K562 (cell line): Measurements from ENCODE around the gene HCN1. TPM values are rescaled to one million over a fixed set of nuclear protein-coding genes. Genes with fewer than 3 reads are reported as not detected.

ENCODE experiments used
- ATAC-seq: fragments of 200-7000 bp; cut with Tn5 transposase; 3 replicates; pipeline ENCODE4 v1.9.1; 2020; ENCODE audit warnings: moderate library complexity
- BruUV-seq: library from RNA; stranded (reverse); fragments of 400-500 nt; replicated peaks from 2 replicates; lab custom pipeline; 2021; lab: Mats Ljungman, UMichigan
- CTCF ChIA-PET: fragments of 300-600 bp; formaldehyde crosslinking; extraction: SDS; loops from one replicate; lab custom pipeline; 2021; ENCODE audit warnings: low intra/inter-chr PET ratio; lab: Yijun Ruan, JAX
- POLR2A ChIA-PET: fragments of 300-600, 350-650 bp; sonication (Branson Sonifier 250); formaldehyde crosslinking; extraction: SDS; loops from one replicate; lab custom pipeline; 2021; ENCODE audit warnings: antibody characterized with exemption, inconsistent platforms; lab: Yijun Ruan, JAX
- DNase-seq, 4 experiments: peaks; one replicate each; pipeline versions ENCODE4 v3.0.0 to v3.0.0-alpha.2; 2011 to 2018; ENCODE audit warnings: low spot score in 3 of 4, mixed read lengths in 3 of 4; ENCODE audit errors: extremely low read depth in 1 of 4
- FAIRE-seq: peaks from 2 replicates; lab custom pipeline; 2011; peaks lifted over from hg19 to GRCh38; lab: Jason Lieb, UNC
- H2AFZ ChIP-seq: 2 replicates; pipeline ENCODE4 v1.6.0; 2011; ENCODE audit warnings: low read depth, low read length, control low read depth, inconsistent platforms
- H3K27ac ChIP-seq: fragments of 200-600 bp; 3 replicates; pipeline ENCODE4 v1.8.0; 2011; ENCODE audit warnings: low read depth, mild to moderate bottlenecking, control low read depth, inconsistent platforms, low read length, moderate library complexity, mixed read lengths; ENCODE audit errors: extremely low read depth
- H3K27me3 ChIP-seq, 2 experiments: fragments of 300-600 bp in 1 of 2; 2 replicates in 1 of 2; 3 replicates in 1 of 2; pipeline versions ENCODE4 v1.6.0 to v1.8.0; 2011; ENCODE audit warnings: inconsistent platforms in 2 of 2, low read length in 2 of 2, mild to moderate bottlenecking in 1 of 2, mixed read lengths in 1 of 2, moderate library complexity in 1 of 2; ENCODE audit not compliant: control insufficient read depth in 2 of 2, insufficient read depth in 2 of 2
- H3K36me3 ChIP-seq: fragments of 300-600 bp; 3 replicates; pipeline ENCODE4 v1.8.0; 2011; ENCODE audit warnings: mild to moderate bottlenecking, low read length, inconsistent platforms; ENCODE audit not compliant: control insufficient read depth, insufficient read depth
- H3K4me1 ChIP-seq, 2 experiments: fragments of 200-600 bp in 1 of 2; replicated peaks in 1 of 2; 2 replicates in 1 of 2; 3 replicates in 1 of 2; pipeline versions ENCODE4 v1.5.1 to v1.8.0; 2011; ENCODE audit warnings: inconsistent platforms in 2 of 2, low read length in 2 of 2, mild to moderate bottlenecking in 1 of 2, mixed read lengths in 1 of 2, moderate library complexity in 1 of 2; ENCODE audit not compliant: control insufficient read depth in 2 of 2, insufficient read depth in 2 of 2
- H3K4me2 ChIP-seq: 2 replicates; pipeline ENCODE4 v1.6.1; 2011; ENCODE audit warnings: low read length, control low read depth, inconsistent platforms, mixed read lengths; ENCODE audit not compliant: insufficient read depth
- H3K4me3 ChIP-seq: fragments of 200-600 bp; sonication (generic), shearing (Covaris generic); 2 replicates; pipeline ENCODE4 v1.5.1; 2016; ENCODE audit warnings: control low read depth, inconsistent platforms
- H3K79me2 ChIP-seq: fragments of 200-600 bp; 3 replicates; pipeline ENCODE4 v1.8.0; 2011; ENCODE audit warnings: low read length, inconsistent platforms; ENCODE audit not compliant: control insufficient read depth, insufficient read depth
- H3K9ac ChIP-seq, 2 experiments: 2 replicates each; pipeline versions ENCODE4 v1.6.0 to v1.6.1; 2011; ENCODE audit warnings: low read depth in 2 of 2, low read length in 2 of 2, control low read depth in 1 of 2, inconsistent platforms in 1 of 2, mild to moderate bottlenecking in 1 of 2, mixed read lengths in 1 of 2; ENCODE audit not compliant: insufficient read depth in 1 of 2
- H3K9me1 ChIP-seq: one replicate; pipeline ENCODE4 v1.6.0; 2011; ENCODE audit warnings: inconsistent platforms, mild to moderate bottlenecking, low read length, moderate library complexity; ENCODE audit not compliant: control insufficient read depth, insufficient read depth
- H3K9me3 ChIP-seq: replicated peaks from 2 replicates; pipeline ENCODE4 v1.5.1; 2011; ENCODE audit warnings: low read depth, low read length, inconsistent platforms; ENCODE audit not compliant: control insufficient read depth, insufficient read depth
- H4K20me1 ChIP-seq: replicated peaks from 2 replicates; pipeline ENCODE4 v1.6.1; 2011; ENCODE audit warnings: low read length, inconsistent platforms, mixed read lengths; ENCODE audit not compliant: control insufficient read depth, insufficient read depth
- AFF1 ChIP-seq, 2 experiments: fragments of 450-650 bp; IDR thresholded peaks; 2 replicates each; pipeline ENCODE4 v1.6.1; 2018; ENCODE audit warnings: mild to moderate bottlenecking in 2 of 2, low read depth in 1 of 2; ENCODE audit not compliant: partially characterized antibody in 2 of 2
- ETV1 ChIP-seq: fragments of 450-650 bp; conservative IDR thresholded peaks from 2 replicates; pipeline ENCODE4 v1.6.1; 2016; ENCODE audit warnings: missing genetic modification characterization, control low read depth, low read depth, missing compliant biosample characterization
- FOXK2 ChIP-seq, 2 experiments: fragments of 450-650 bp; IDR thresholded peaks in 1 of 2; conservative IDR thresholded peaks in 1 of 2; 2 replicates each; pipeline ENCODE4 v1.6.1; 2016; ENCODE audit warnings: low read depth in 2 of 2, mild to moderate bottlenecking in 1 of 2
- MTF1 ChIP-seq: fragments of 250-450 bp; sonication (Bioruptor Pico); IDR thresholded peaks from 2 replicates; pipeline ENCODE4 v1.9.0; 2021; ENCODE audit warnings: moderate library complexity, mild to moderate bottlenecking, inconsistent platforms, borderline replicate concordance
- MYNN ChIP-seq, 2 experiments: sonication (generic); formaldehyde crosslinking in 1 of 2; IDR thresholded peaks; 2 replicates each; pipeline versions ENCODE4 v1.5.0 to v1.6.1; 2016 to 2020; ENCODE audit warnings: antibody characterized with exemption in 1 of 2, missing genetic modification reagents in 1 of 2
- NCOA1 ChIP-seq: fragments of 450-650 bp; IDR thresholded peaks from 2 replicates; pipeline ENCODE4 v1.6.1; 2016; ENCODE audit warnings: low read depth
- NR1H2 ChIP-seq: sonication (generic); formaldehyde crosslinking; IDR thresholded peaks from 2 replicates; pipeline ENCODE4 v1.4.0; 2020; ENCODE audit warnings: mild to moderate bottlenecking, missing genetic modification reagents
- NUFIP1 ChIP-seq: fragments of 450-650 bp; IDR thresholded peaks from 2 replicates; pipeline ENCODE4 v1.6.1; 2018; ENCODE audit not compliant: partially characterized antibody
- ZBTB2 ChIP-seq: fragments of 450-650 bp; IDR thresholded peaks from 2 replicates; pipeline ENCODE4 v1.6.1; 2016; ENCODE audit warnings: antibody characterized with exemption
- WGBS: fragments of 100-300 bp; shearing (Covaris generic); methylation state at CpG from one replicate; pipeline ENCODE4 v1.1.6; 2016; ENCODE audit warnings: low coverage, mixed read lengths; ENCODE audit not compliant: insufficient coverage; ENCODE audit errors: missing lambda C conversion rate; 5-methylcytosine and 5-hydroxymethylcytosine counted together
- in situ Hi-C: fragments of 300-500 bp; cut with MboI; formaldehyde crosslinking; loops from 4 replicates; pipeline ENCODE4 v1.15.0; 2018; ENCODE audit warnings: inconsistent platforms, mixed read lengths
- intact Hi-C: fragments of 100-400 bp; cut with micrococcal nuclease; formaldehyde crosslinking; loops from 2 replicates; pipeline ENCODE4 v1.14.2; 2022
- polyA plus RNA-seq, 8 experiments: library from polyadenylated mRNA; depleted of rRNA in 4 of 8; stranded (reverse) in 5 of 8; unstranded in 3 of 8; fragments of >200 nt; fragmentation: Nextera tagmentation in 2 of 8; fragmentation: Illumina TruSeq in 1 of 8; extraction: Ambion mirVana in 2 of 8; extraction: Trizol in 1 of 8; gene quantifications; 2 replicates each; pipeline versions ENCODE4 v1.2.1 to v1.2.3, GENCODE V29; 2011 to 2014; ENCODE audit warnings: inconsistent platforms in 1 of 8, missing spikeins in 1 of 8
- total RNA-seq, 7 experiments: library from RNA; depleted of rRNA in 6 of 7; stranded (reverse); fragments of >200 nt in 6 of 7; fragmentation: Illumina TruSeq in 2 of 7; extraction: Trizol in 2 of 7; gene quantifications; 2 replicates each; pipeline versions ENCODE4 v1.2.1 to v1.2.3, GENCODE V29; 2011 to 2021; ENCODE audit warnings: low replicate concordance in 1 of 7
- TF ChIP-seq, protein P1 (sequence below), 2 experiments: IDR thresholded peaks in 1 of 2; conservative IDR thresholded peaks in 1 of 2; 2 replicates each; pipeline ENCODE4 v1.6.1; 2016; ENCODE audit warnings: low read depth in 2 of 2, mild to moderate bottlenecking in 1 of 2, missing compliant biosample characterization in 1 of 2, missing genetic modification characterization in 1 of 2, moderate library complexity in 1 of 2

Gene HCN1
- total and polyA plus RNA-seq, 9 of the 15 experiments (the other 6 are each of a cell fraction or from before 2014, with no cell fraction given), result not detected

- no peak overlapping the region for H3K9ac ChIP-seq
- no peak for DNase-seq
- H3K27me3 ChIP-seq, result no peaks in the 10 kb centered on the region
- no TSS peak for BruUV-seq
- no peak overlapping the region for H3K4me3 ChIP-seq
- 0% methylated on average over 1 of the region's 1 CpG for WGBS
- ATAC-seq, result no peak
- H3K9me1 ChIP-seq, result no peaks in the 10 kb centered on the region
- H3K4me2 ChIP-seq, result no peak overlapping the region
- H3K4me1 ChIP-seq, result no peaks in the 10 kb centered on the region
- no peak overlapping the region for H2AFZ ChIP-seq
- POLR2A ChIA-PET, result no interaction called here
- in situ Hi-C loops (no loop called here), intact Hi-C loops (no loop called here)
- no peaks in the 10 kb centered on the region for H3K36me3 ChIP-seq
- no peaks in the 10 kb centered on the region for H3K79me2 ChIP-seq
- no peak for FAIRE-seq
- no peaks in the 10 kb centered on the region for H3K9me3 ChIP-seq
- H4K20me1 ChIP-seq, result no peaks in the 10 kb centered on the region
- CTCF ChIA-PET, result no interaction called here
- no peak overlapping the region for H3K27ac ChIP-seq
- TF ChIP-seq ZBTB2 (no peak), AFF1 (IDR thresholded peaks at IDR 0.05; ENCODE audit: low read depth in 1 of 2, partially characterized antibody in 2 of 2) (no peak), MYNN (IDR thresholded peaks at IDR 0.05) (no peak), MYNN (CRISPR knock-in tag; IDR thresholded peaks at IDR 0.05) (no peak), FOXK2 (conservative IDR thresholded peaks at IDR 0.05 in 1 of 2, IDR thresholded peaks at IDR 0.05 in 1 of 2; ENCODE audit: low read depth in 2 of 2) (no peak), NCOA1 (no peak), MTF1 (CRISPR knock-in tag) (no peak), ETV1 (tag) (no peak), NUFIP1 (no peak), NR1H2 (CRISPR knock-in tag) (no peak)
- TF ChIP-seq, protein P1, sequence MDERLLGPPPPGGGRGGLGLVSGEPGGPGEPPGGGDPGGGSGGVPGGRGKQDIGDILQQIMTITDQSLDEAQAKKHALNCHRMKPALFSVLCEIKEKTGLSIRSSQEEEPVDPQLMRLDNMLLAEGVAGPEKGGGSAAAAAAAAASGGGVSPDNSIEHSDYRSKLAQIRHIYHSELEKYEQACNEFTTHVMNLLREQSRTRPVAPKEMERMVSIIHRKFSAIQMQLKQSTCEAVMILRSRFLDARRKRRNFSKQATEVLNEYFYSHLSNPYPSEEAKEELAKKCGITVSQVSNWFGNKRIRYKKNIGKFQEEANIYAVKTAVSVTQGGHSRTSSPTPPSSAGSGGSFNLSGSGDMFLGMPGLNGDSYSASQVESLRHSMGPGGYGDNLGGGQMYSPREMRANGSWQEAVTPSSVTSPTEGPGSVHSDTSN (CRISPR knock-in tag; IDR thresholded peaks at IDR 0.05; ENCODE audit: low read depth), result no peak
- TF ChIP-seq, protein P1 (tag; conservative IDR thresholded peaks at IDR 0.05; ENCODE audit: low read depth), result no peak
Measured at GRCh38 chr5:45252978-45253377, 443.2 kb downstream of the HCN1 start.
